Spleen (tissue), 7 donors: Measurements from ENCODE around the gene KASH5.

ENCODE experiments used
- POLR2A ChIP-seq, 3 donors: fragments of 450-650 bp; IDR thresholded peaks; one replicate each; pipeline ENCODE4 v1.5.1; 2017; ENCODE audit warnings: antibody characterized with exemption in 3 of 3, mild to moderate bottlenecking in 1 of 3
- POLR2AphosphoS5 ChIP-seq, 3 donors: sonication (generic); formaldehyde crosslinking; IDR thresholded peaks; one replicate each; pipeline ENCODE4 v1.5.1; 2017; ENCODE audit warnings: antibody characterized with exemption in 3 of 3
- TF ChIP-seq, protein P1 (sequence below), 11 experiments: fragments of 200-600 bp in 7 of 11; fragments of 450-650 bp in 4 of 11; sonication (generic) in 4 of 11; IDR thresholded peaks in 8 of 11; conservative IDR thresholded peaks in 3 of 11; 1 replicate in 7 of 11; 2 replicates in 4 of 11; pipeline versions ENCODE4 v1.4.0 to v1.8.0; 2016 to 2021; ENCODE audit warnings: antibody characterized with exemption in 11 of 11, inconsistent platforms in 4 of 11, mild to moderate bottlenecking in 1 of 11
- donor health status: DM: no; HTN: no; CAD: no; lungs with moderate emphysema.
- donor health status: DM: no; HTN: no; CAD: no.
- donor health status: DM: no; HTN: no; CAD: no.

DNA sequence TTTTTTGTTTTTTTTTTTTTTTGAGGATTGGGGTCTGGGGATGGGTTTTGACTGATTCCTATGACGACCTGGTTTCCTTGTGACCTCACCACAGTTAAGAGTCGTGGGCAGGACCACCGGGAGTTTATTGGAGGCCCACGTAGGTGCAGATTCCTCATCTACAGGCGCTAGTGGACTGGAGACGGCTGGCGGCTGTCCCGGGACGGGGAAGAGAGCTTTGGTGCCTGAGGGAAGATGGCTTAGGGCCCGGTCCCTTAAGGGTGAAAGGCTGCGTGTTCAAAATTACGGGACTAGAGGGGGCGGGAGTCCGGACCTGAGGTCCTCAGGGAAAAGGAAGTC is 25.2 kb upstream of the KASH5 start:
- TF ChIP-seq, protein P1, sequence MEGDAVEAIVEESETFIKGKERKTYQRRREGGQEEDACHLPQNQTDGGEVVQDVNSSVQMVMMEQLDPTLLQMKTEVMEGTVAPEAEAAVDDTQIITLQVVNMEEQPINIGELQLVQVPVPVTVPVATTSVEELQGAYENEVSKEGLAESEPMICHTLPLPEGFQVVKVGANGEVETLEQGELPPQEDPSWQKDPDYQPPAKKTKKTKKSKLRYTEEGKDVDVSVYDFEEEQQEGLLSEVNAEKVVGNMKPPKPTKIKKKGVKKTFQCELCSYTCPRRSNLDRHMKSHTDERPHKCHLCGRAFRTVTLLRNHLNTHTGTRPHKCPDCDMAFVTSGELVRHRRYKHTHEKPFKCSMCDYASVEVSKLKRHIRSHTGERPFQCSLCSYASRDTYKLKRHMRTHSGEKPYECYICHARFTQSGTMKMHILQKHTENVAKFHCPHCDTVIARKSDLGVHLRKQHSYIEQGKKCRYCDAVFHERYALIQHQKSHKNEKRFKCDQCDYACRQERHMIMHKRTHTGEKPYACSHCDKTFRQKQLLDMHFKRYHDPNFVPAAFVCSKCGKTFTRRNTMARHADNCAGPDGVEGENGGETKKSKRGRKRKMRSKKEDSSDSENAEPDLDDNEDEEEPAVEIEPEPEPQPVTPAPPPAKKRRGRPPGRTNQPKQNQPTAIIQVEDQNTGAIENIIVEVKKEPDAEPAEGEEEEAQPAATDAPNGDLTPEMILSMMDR (IDR thresholded peaks at IDR 0.05 in 8 of 11, conservative IDR thresholded peaks at IDR 0.05 in 3 of 11) = no peak
- no peak for TF ChIP-seq POLR2AphosphoS5 (IDR thresholded peaks at IDR 0.05)
- TF ChIP-seq POLR2A (IDR thresholded peaks at IDR 0.05) = no peak
